CD4-positive, alpha-beta T cell treated with Interleukin-15 for 4 hours (primary cell): ENCODE results near the gene TRMU.

Experiments
- DNase-seq: peaks from one replicate; pipeline ENCODE4 v3.0.0-alpha.2; 2020; ENCODE audit warnings: low spot score

The TRMU gene

GRCh38 chr22:46336119-46337078 lies 885 bp downstream of the TRMU start:
- no peak for DNase-seq

GRCh38 chr22:46337870-46338269 lies 2.4 kb downstream of the TRMU start:
- no peak for DNase-seq

- no peak for DNase-seq
These were observed 3.1 kb downstream of the TRMU start for GRCh38 chr22:46338636-46339035.

- no peak for DNase-seq
These were observed 4.4 kb downstream of the TRMU start for GRCh38 chr22:46339956-46340355.

GRCh38 chr22:46340676-46341075 lies 5.2 kb downstream of the TRMU start:
- no peak for DNase-seq

- DNase-seq, result no peak
These were observed 11.3 kb downstream of the TRMU start for GRCh38 chr22:46346680-46347405.

GRCh38 chr22:46347646-46348045 lies 12.1 kb downstream of the TRMU start:
- DNase-seq, result no peak

- DNase-seq, result no peak
These were observed 12.7 kb downstream of the TRMU start for GRCh38 chr22:46348099-46348695.

GRCh38 chr22:46349238-46349637 lies 13.7 kb downstream of the TRMU start:
- DNase-seq, result no peak

GRCh38 chr22:46349681-46350080 lies 14.2 kb downstream of the TRMU start:
- no peak for DNase-seq

GRCh38 chr22:46350121-46350520 lies 14.6 kb downstream of the TRMU start:
- no peak for DNase-seq

- DNase-seq, result no peak
These were observed 15.1 kb downstream of the TRMU start for GRCh38 chr22:46350646-46351045.

- no peak for DNase-seq
These were observed 15.7 kb downstream of the TRMU start for GRCh38 chr22:46351131-46351735.

- no peak for DNase-seq
These were observed 16.3 kb downstream of the TRMU start for GRCh38 chr22:46351767-46352166.

- no peak for DNase-seq
These were observed 16.8 kb downstream of the TRMU start for GRCh38 chr22:46352276-46352675.

GRCh38 chr22:46352691-46353386 lies 17.3 kb downstream of the TRMU start:
- DNase-seq, result no peak

- no peak for DNase-seq
These were observed 18.1 kb downstream of the TRMU start for GRCh38 chr22:46353483-46354105.

- DNase-seq, result no peak
These were observed 18.9 kb downstream of the TRMU start for GRCh38 chr22:46354176-46354992.

- no peak for DNase-seq
These were observed 19.4 kb downstream of the TRMU start for GRCh38 chr22:46354993-46355305.

- peak; percentile 52 for DNase-seq
These were observed 20.0 kb downstream of the TRMU start for GRCh38 chr22:46355369-46355995.
